Fibroblast of villous mesenchyme (primary cell): ENCODE data around the gene FBN3. TPM values are rescaled to one million over a fixed set of nuclear protein-coding genes. Genes with fewer than 3 reads are reported as not detected.

Source experiments
- DNase-seq: peaks from one replicate; pipeline ENCODE4 v3.0.0-alpha.2; 2010; ENCODE audit warnings: low read depth
- H3K4me3 ChIP-seq: 2 replicates; pipeline ENCODE4 v1.5.1; 2011; ENCODE audit warnings: low read depth, mild to moderate bottlenecking, low read length
- CTCF ChIP-seq: IDR thresholded peaks from 2 replicates; pipeline ENCODE4 v1.5.1; 2012; ENCODE audit warnings: low read depth, mild to moderate bottlenecking, low read length; ENCODE audit not compliant: insufficient read depth
- total RNA-seq: library from RNA; depleted of rRNA; stranded (reverse); fragments of >200 nt; gene quantifications from 2 replicates; pipeline ENCODE4 v1.2.3, GENCODE V29; 2012

FBN3 gene
- total RNA-seq, 1 donor: not detected

GRCh38 chr19:8148410-8149260 lies 757 bp downstream of the FBN3 start:
- H3K4me3 ChIP-seq: no peak overlapping the region
- TF ChIP-seq CTCF: no peak
- no peak for DNase-seq

- no peak overlapping the region for H3K4me3 ChIP-seq
- TF ChIP-seq CTCF: no peak
- no peak for DNase-seq
These were observed 1.3 kb downstream of the FBN3 start for GRCh38 chr19:8148088-8148409.

GRCh38 chr19:8147582-8147978 lies 1.8 kb downstream of the FBN3 start:
- DNase-seq: no peak
- no peak overlapping the region for H3K4me3 ChIP-seq
- no peak for TF ChIP-seq CTCF

GRCh38 chr19:8146877-8147581 lies 2.4 kb downstream of the FBN3 start:
- TF ChIP-seq CTCF: no peak
- no peak overlapping the region for H3K4me3 ChIP-seq
- DNase-seq: no peak

GRCh38 chr19:8144273-8144995 lies 5.0 kb downstream of the FBN3 start:
- TF ChIP-seq CTCF: no peak
- H3K4me3 ChIP-seq: no peak overlapping the region
- no peak for DNase-seq

- no peak for TF ChIP-seq CTCF
- no peak overlapping the region for H3K4me3 ChIP-seq
- DNase-seq: no peak
These were observed 6.4 kb downstream of the FBN3 start for GRCh38 chr19:8143041-8143440.
